HepG2 (cell line): ENCODE data around the gene HIPK4. TPM values are rescaled to one million over a fixed set of nuclear protein-coding genes. Genes with fewer than 3 reads are reported as not detected.

Experiments used
- ARNT2 ChIP-seq: sonication (generic); formaldehyde crosslinking; IDR thresholded peaks from 2 replicates; pipeline ENCODE4 v1.8.0; 2022; ENCODE audit warnings: mild to moderate bottlenecking, low read depth, missing genetic modification reagents, moderate library complexity
- CBX2 ChIP-seq, 2 experiments: fragments of 200-600 bp in 1 of 2; sonication (generic); formaldehyde crosslinking in 1 of 2; IDR thresholded peaks; 2 replicates each; pipeline versions ENCODE4 v1.7.0 to v1.8.1; 2018 to 2022; ENCODE audit warnings: low read depth in 2 of 2, low read length in 1 of 2, mild to moderate bottlenecking in 1 of 2, missing genetic modification reagents in 1 of 2
- KLF12 ChIP-seq: sonication (generic); formaldehyde crosslinking; IDR thresholded peaks from 2 replicates; pipeline ENCODE4 v1.4.0; 2020; ENCODE audit warnings: missing genetic modification reagents, borderline replicate concordance
- NR2F6 ChIP-seq, 2 experiments: IDR thresholded peaks; 2 replicates each; pipeline ENCODE4 v1.6.1; 2016; ENCODE audit warnings: antibody characterized with exemption in 1 of 2, mild to moderate bottlenecking in 1 of 2
- PRMT3 ChIP-seq: sonication (generic); formaldehyde crosslinking; IDR thresholded peaks from 2 replicates; pipeline ENCODE4 v1.8.1; 2022; ENCODE audit warnings: low read depth, mild to moderate bottlenecking, moderate library complexity, missing genetic modification reagents, borderline replicate concordance
- RBM22 ChIP-seq: fragments of 200-400 bp; formaldehyde crosslinking; optimal IDR thresholded peaks from 2 replicates; pipeline ENCODE3; 2017; ENCODE audit warnings: mild to moderate bottlenecking, low read length, moderate library complexity
- SMARCC2 ChIP-seq: fragments of 450-650 bp; IDR thresholded peaks from 2 replicates; pipeline ENCODE4 v1.6.1; 2017; ENCODE audit warnings: antibody characterized with exemption, mild to moderate bottlenecking
- TBP ChIP-seq: sonication (generic); formaldehyde crosslinking; IDR thresholded peaks from 2 replicates; pipeline ENCODE4 v1.5.0; 2020; ENCODE audit warnings: missing genetic modification reagents
- ZBTB7A ChIP-seq: sonication (generic); formaldehyde crosslinking; IDR thresholded peaks from 2 replicates; pipeline ENCODE4 v1.8.0; 2022; ENCODE audit warnings: mild to moderate bottlenecking, missing genetic modification reagents
- ZFAT ChIP-seq: sonication (generic); formaldehyde crosslinking; conservative IDR thresholded peaks from 2 replicates; pipeline ENCODE4 v1.8.1; 2023; ENCODE audit warnings: missing genetic modification reagents, inconsistent platforms
- ZFP1 ChIP-seq: IDR thresholded peaks from 2 replicates; pipeline ENCODE4 v1.6.1; 2016
- ZFP41 ChIP-seq: sonication (generic); formaldehyde crosslinking; IDR thresholded peaks from 2 replicates; pipeline ENCODE4 v1.4.0; 2020; ENCODE audit warnings: mild to moderate bottlenecking, missing genetic modification reagents, borderline replicate concordance
- ZNF432 ChIP-seq: sonication (generic); formaldehyde crosslinking; IDR thresholded peaks from 2 replicates; pipeline ENCODE4 v1.5.0; 2020; ENCODE audit warnings: missing genetic modification reagents, mild to moderate bottlenecking, borderline replicate concordance
- ZNF652 ChIP-seq: IDR thresholded peaks from 2 replicates; pipeline ENCODE4 v1.6.1; 2016; ENCODE audit warnings: low read depth, borderline replicate concordance
- ZNF672 ChIP-seq: sonication (generic); formaldehyde crosslinking; IDR thresholded peaks from 2 replicates; pipeline ENCODE4 v1.8.1; 2022; ENCODE audit warnings: missing genetic modification reagents
- ZNF720 ChIP-seq: sonication (generic); formaldehyde crosslinking; IDR thresholded peaks from 2 replicates; pipeline ENCODE4 v1.4.0; 2020; ENCODE audit warnings: missing genetic modification reagents
- ZNF747 ChIP-seq: sonication (generic); formaldehyde crosslinking; IDR thresholded peaks from 2 replicates; pipeline ENCODE4 v1.8.1; 2023; ENCODE audit warnings: missing genetic modification reagents, mild to moderate bottlenecking, borderline replicate concordance
- polyA plus RNA-seq, 8 experiments: library from polyadenylated mRNA; depleted of rRNA in 3 of 8; stranded (reverse) in 7 of 8; unstranded in 1 of 8; fragments of >200 nt; fragmentation: Illumina TruSeq in 4 of 8; extraction: Trizol in 4 of 8; gene quantifications; 2 replicates each; pipeline versions ENCODE4 v1.2.1 to v1.2.3, GENCODE V29; 2011 to 2016; ENCODE audit warnings: low read depth in 4 of 8, missing spikeins in 1 of 8, mixed read lengths in 1 of 8; ENCODE audit not compliant: insufficient read depth in 1 of 8
- total RNA-seq, 5 experiments: library from RNA; depleted of rRNA; stranded (reverse); fragments of >200 nt; fragmentation: Illumina TruSeq; extraction: Trizol; gene quantifications; 2 replicates each; pipeline ENCODE4 v1.2.3, GENCODE V29; 2016; ENCODE audit warnings: low read depth in 1 of 5
- TF ChIP-seq, protein P1 (sequence below): IDR thresholded peaks from 2 replicates; pipeline ENCODE4 v1.6.1; 2016; ENCODE audit warnings: missing compliant biosample characterization, missing genetic modification reagents, borderline replicate concordance
- TF ChIP-seq, protein P2 (sequence below): sonication (generic); formaldehyde crosslinking; IDR thresholded peaks from 2 replicates; pipeline ENCODE4 v1.9.0; 2021; ENCODE audit warnings: missing genetic modification reagents, mild to moderate bottlenecking, borderline replicate concordance
- TF ChIP-seq, protein P3 (sequence below): sonication (generic); formaldehyde crosslinking; IDR thresholded peaks from 2 replicates; pipeline ENCODE4 v1.9.0; 2021; ENCODE audit warnings: mild to moderate bottlenecking, missing genetic modification reagents

HIPK4 gene
- total and polyA plus RNA-seq, 2 of the 13 experiments (the other 11 are each of a cell fraction or from before 2014, with no cell fraction given): 0.03 TPM; not detected in 1

DNA sequence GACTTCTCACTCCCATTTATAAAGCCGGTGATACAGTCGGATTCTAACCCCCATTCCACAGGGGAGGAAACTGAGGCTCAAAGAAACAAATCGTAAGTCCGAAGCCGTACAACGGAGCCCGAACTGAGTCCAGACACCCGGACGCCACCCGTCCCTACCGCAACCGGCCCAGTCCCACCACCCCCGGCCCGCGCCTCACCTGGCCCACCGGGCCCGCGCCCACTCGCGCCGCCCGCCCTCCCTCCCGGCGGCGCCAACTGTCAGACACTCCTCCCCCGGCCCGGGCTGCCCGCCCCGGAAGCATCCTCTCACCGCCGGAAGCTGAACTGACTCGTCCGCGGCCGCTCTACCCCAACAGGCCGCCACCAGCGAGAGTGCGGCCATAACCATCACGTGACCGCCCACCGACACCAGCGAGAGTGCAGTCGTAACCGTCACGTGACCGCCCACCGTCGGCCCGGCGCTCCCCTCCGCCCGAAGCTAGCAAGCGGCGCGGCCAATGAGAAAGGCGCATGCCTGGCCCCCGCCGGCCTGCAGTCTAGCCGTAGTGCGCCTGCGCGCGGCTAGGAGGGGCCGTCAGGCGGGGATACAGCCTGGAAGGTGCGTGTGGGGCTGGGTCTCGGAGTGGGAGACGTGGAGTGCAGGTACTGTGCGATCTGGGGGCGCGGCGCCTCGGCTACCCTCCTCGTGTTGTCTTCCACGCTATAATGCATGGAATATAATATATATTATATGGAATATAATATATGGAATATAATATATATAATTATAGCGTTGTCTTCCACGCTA lies 41.7 kb downstream of the HIPK4 start, which contains the start of the genes C19orf47 and PLD3 (continued):
- no peak for TF ChIP-seq KLF12 (CRISPR knock-in tag)
- TF ChIP-seq ZBTB7A (CRISPR knock-in tag): no peak; the same call in 1 of the 2 replicates
- no peak for TF ChIP-seq ZFP41
- TF ChIP-seq ZNF720 (CRISPR knock-in tag): no peak
- no peak for TF ChIP-seq PRMT3 (CRISPR knock-in tag)
- TF ChIP-seq ZFP1: no peak
- no peak for TF ChIP-seq ZNF432 (CRISPR knock-in tag)
- no peak for TF ChIP-seq TBP (CRISPR knock-in tag)
- no peak for TF ChIP-seq ZFAT
- TF ChIP-seq, protein P1, sequence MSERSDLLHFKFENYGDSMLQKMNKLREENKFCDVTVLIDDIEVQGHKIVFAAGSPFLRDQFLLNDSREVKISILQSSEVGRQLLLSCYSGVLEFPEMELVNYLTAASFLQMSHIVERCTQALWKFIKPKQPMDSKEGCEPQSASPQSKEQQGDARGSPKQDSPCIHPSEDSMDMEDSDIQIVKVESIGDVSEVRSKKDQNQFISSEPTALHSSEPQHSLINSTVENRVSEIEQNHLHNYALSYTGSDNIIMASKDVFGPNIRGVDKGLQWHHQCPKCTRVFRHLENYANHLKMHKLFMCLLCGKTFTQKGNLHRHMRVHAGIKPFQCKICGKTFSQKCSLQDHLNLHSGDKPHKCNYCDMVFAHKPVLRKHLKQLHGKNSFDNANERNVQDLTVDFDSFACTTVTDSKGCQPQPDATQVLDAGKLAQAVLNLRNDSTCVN (CRISPR knock-in tag): peak; percentile 51; the same call in 1 of the 2 replicates
- TF ChIP-seq SMARCC2: no peak
- TF ChIP-seq, protein P2, sequence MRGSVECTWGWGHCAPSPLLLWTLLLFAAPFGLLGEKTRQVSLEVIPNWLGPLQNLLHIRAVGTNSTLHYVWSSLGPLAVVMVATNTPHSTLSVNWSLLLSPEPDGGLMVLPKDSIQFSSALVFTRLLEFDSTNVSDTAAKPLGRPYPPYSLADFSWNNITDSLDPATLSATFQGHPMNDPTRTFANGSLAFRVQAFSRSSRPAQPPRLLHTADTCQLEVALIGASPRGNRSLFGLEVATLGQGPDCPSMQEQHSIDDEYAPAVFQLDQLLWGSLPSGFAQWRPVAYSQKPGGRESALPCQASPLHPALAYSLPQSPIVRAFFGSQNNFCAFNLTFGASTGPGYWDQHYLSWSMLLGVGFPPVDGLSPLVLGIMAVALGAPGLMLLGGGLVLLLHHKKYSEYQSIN (CRISPR knock-in tag): no peak
- no peak; the same call in 1 of the 2 replicates for TF ChIP-seq ARNT2
- TF ChIP-seq RBM22: no peak
- no peak for TF ChIP-seq ZNF747
- no peak for TF ChIP-seq ZNF672 (CRISPR knock-in tag)
- peak; percentile 33; the same call in 1 of the 2 replicates for TF ChIP-seq ZNF652 (CRISPR knock-in tag)
- TF ChIP-seq, protein P3, sequence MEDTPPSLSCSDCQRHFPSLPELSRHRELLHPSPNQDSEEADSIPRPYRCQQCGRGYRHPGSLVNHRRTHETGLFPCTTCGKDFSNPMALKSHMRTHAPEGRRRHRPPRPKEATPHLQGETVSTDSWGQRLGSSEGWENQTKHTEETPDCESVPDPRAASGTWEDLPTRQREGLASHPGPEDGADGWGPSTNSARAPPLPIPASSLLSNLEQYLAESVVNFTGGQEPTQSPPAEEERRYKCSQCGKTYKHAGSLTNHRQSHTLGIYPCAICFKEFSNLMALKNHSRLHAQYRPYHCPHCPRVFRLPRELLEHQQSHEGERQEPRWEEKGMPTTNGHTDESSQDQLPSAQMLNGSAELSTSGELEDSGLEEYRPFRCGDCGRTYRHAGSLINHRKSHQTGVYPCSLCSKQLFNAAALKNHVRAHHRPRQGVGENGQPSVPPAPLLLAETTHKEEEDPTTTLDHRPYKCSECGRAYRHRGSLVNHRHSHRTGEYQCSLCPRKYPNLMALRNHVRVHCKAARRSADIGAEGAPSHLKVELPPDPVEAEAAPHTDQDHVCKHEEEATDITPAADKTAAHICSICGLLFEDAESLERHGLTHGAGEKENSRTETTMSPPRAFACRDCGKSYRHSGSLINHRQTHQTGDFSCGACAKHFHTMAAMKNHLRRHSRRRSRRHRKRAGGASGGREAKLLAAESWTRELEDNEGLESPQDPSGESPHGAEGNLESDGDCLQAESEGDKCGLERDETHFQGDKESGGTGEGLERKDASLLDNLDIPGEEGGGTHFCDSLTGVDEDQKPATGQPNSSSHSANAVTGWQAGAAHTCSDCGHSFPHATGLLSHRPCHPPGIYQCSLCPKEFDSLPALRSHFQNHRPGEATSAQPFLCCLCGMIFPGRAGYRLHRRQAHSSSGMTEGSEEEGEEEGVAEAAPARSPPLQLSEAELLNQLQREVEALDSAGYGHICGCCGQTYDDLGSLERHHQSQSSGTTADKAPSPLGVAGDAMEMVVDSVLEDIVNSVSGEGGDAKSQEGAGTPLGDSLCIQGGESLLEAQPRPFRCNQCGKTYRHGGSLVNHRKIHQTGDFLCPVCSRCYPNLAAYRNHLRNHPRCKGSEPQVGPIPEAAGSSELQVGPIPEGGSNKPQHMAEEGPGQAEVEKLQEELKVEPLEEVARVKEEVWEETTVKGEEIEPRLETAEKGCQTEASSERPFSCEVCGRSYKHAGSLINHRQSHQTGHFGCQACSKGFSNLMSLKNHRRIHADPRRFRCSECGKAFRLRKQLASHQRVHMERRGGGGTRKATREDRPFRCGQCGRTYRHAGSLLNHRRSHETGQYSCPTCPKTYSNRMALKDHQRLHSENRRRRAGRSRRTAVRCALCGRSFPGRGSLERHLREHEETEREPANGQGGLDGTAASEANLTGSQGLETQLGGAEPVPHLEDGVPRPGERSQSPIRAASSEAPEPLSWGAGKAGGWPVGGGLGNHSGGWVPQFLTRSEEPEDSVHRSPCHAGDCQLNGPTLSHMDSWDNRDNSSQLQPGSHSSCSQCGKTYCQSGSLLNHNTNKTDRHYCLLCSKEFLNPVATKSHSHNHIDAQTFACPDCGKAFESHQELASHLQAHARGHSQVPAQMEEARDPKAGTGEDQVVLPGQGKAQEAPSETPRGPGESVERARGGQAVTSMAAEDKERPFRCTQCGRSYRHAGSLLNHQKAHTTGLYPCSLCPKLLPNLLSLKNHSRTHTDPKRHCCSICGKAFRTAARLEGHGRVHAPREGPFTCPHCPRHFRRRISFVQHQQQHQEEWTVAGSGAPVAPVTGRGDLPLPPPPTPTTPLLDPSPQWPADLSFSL: no peak
- TF ChIP-seq CBX2 (IDR thresholded peaks at IDR 0.05; ENCODE audit: low read depth, low read length): no peak
- TF ChIP-seq CBX2 (CRISPR knock-in tag; IDR thresholded peaks at IDR 0.05; ENCODE audit: low read depth): no peak
- no peak for TF ChIP-seq NR2F6 (IDR thresholded peaks at IDR 0.05)
- TF ChIP-seq NR2F6 (CRISPR knock-in tag; IDR thresholded peaks at IDR 0.05): peak; percentile 48; the same call in 1 of the 2 replicates
